GM18951 (cell line): ENCODE data around the gene ESR1.
"Not testable (repeated sequence)": the region's sequence is repeated elsewhere in the genome, so short reads cannot be mapped to it uniquely, and the experiment has no call there.

Source experiments
- POLR2A ChIP-seq: IDR thresholded peaks from 4 replicates; pipeline ENCODE4 v1.6.1; 2011; ENCODE audit warnings: mild to moderate bottlenecking; ENCODE audit not compliant: insufficient read length, insufficient read depth; ENCODE audit errors: extremely low read depth
- in situ Hi-C: fragments of 300-500 bp; cut with MboI; formaldehyde crosslinking; loops from one replicate; pipeline ENCODE4 v1.12.0; 2022; ENCODE audit warnings: low sequenced_read_pairs, mixed read lengths, inconsistent platforms; ENCODE audit not compliant: unreplicated experiment

ESR1 gene

DNA sequence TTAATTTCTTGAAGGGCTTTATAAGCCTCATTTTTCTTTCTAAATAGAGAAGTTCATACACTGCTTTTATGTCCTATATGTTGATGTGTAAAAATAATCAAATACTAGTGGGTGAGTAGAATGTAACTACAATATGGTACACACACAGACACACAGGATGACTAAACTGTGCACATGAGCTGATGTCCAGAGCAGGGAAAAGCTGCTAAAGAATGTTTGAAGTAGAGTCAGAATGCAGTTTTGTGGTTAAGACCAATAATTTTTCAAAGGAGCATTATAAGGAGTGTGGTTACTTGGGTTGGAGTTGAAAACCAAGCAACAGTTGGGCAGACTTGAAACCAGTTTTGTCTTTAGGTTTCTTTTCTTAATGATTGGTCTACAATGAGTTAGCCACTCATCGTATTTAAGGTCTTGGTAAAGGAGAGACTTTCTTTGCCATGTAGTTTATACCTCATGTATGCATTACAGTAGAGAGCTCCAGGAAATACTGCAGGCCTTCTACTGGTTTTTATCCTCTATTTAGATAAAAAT lies 196.6 kb downstream of the ESR1 start:
- in situ Hi-C loops: no loop called here
- TF ChIP-seq POLR2A: no peak

DNA sequence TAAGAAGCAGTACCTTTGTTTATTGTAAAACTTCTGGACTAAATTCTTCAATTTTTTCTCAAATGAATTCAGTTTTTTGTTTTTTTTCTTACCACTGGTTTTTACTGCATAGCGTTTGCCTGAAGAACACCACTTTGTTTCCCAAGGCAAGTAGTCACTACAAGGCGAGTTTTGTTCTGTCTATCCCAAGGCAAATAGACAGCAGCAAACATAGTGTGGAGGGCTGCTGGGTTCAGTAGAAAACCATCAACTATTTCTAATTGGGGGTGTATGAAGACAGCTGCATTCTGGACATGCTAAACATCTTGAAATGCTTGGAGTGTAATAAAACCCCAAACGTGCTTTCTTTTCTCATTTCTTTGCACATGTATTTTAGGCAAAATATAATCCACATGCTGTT lies 197.4 kb downstream of the ESR1 start:
- in situ Hi-C loops: no loop called here

DNA sequence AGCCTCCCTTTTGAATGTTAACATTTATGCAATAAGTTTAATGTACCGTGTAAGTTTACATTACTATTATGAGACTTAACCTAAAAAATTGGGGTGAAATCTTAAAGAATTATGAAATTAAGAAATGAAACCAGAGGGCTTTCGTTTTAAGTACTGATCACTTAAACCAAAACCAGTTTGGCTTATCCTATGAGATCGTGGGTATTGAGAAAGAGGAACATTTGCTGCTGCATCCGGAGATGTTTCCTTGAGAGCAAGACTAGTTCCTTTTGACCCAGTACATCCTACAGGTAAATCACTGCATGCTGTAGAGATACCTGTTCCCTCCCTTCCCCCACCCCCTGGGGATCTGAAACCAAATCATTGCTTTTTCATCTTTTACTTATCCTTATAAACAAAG lies 201.3 kb downstream of the ESR1 start:
- no peak for TF ChIP-seq POLR2A
- in situ Hi-C loops: no loop called here

More for the DNA sequence above, 197.4 kb downstream of the ESR1 start:
- no peak for TF ChIP-seq POLR2A

DNA sequence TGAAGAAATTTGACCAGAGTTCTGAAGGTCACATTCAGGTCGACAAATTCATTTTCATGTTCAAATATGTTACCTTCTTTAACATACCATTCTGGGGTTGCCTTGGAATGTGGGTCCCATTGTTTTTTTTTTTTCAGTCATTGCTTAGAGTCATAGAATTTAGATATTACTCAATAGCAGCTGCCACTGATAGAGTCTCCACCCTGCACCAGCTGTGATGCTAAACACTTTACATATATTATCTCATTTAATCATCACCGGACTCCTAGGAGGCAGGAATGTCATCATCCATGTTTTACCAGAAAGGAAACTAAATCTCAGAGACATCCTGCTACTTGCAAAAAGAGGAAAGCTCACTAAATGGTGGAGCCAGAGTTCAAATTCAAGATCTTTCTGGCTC lies 204.7 kb downstream of the ESR1 start:
- TF ChIP-seq POLR2A: no peak
- in situ Hi-C loops: no loop called here

DNA sequence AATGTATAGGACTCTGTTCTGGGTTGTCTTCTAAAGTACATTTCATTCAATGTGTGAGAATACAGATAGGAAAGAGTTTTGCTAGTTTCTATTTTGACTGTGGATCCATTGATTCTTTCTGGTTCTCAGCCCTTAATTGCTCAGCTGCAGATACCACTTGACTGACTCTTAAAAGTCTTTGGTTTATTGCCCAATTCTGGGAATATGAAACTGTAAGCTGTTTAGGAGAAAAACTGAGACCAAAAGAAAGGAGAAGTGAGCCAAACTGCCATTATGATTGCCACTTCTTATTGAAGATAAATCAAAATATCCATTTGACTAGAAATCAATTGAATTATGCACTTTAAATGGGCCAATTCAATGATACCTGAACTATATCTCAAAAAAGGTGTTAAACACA lies 211.4 kb downstream of the ESR1 start:
- in situ Hi-C loops: no loop called here
- TF ChIP-seq POLR2A: no peak

DNA sequence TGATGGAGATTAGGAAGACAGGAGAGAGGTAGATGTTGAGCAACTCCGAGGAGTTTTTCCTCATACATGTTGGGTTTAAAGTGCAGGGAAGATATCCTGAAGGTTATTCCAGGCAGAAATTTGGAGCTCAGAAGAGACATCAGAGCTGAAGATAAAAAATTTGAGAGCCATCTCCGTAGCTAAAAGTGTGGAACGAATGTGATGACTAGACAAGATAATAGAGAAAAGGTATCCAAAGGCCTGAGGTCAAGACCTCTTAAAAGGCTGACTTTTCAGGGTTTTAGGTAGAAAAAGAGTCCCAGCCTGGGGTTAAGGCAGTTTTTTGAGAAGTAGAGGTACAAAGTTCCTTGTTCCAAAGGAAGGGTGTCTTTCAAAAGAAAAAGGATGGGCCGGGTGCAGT lies 214.8 kb downstream of the ESR1 start:
- TF ChIP-seq POLR2A: no peak
- in situ Hi-C loops: no loop called here

DNA sequence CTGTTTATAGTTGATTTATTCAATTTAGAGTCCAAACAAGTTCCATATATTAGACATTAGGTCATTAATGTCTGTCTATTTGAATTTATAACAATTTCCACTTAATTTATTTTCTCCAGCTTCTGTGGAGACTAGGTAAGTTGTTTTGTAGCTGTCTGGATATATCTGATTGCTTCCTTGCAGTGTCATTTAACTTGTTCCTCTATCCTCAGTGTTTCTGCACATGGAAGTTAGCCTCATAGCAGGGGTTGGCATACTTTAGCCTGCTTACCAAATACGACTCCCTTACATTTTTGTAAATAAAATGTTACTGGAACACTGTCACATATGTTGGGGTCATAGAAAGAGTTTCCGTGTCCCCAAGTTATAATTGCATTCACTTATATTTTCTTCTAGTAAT lies 216.1 kb downstream of the ESR1 start:
- no peak for TF ChIP-seq POLR2A
- in situ Hi-C loops: no loop called here

DNA sequence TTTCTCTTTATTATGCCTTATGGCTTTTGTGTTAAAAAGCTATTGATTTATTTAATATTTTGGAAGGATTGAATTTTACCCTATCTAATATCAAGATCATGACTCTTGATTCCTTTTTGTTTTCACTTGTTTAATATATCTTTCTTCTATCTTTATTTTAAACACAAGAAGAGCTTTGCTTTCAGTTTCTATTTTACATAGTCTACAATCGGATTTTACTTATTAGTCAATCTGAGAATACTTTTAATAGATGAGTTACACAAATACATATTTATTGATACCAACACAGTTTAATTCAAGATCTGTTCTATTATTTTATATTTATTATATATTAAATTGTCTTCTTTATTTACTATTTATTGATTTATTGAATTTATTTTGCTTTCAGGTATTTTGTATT lies 218.8 kb downstream of the ESR1 start:
- in situ Hi-C loops: no loop called here
- no peak for TF ChIP-seq POLR2A

DNA sequence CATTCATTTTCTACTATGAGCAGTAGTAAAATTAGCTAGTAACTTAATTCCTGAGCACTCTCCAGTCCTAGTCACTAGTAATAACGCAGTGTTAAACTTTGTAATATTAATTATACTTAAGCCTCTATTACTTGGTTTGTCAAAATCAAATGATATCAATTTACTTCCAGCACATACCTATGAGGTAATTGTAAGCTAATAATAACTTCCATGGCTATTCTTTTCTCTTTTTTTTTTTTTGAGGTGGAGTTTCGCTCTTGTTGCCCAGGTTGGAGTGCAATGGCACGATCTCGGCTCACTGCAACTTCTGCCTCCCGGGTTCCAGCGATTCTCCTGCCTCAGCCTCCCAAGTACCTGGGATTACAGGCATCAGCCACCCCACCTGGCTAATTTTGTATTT lies 219.3 kb downstream of the ESR1 start:
- in situ Hi-C loops: not testable (repeated sequence)

DNA sequence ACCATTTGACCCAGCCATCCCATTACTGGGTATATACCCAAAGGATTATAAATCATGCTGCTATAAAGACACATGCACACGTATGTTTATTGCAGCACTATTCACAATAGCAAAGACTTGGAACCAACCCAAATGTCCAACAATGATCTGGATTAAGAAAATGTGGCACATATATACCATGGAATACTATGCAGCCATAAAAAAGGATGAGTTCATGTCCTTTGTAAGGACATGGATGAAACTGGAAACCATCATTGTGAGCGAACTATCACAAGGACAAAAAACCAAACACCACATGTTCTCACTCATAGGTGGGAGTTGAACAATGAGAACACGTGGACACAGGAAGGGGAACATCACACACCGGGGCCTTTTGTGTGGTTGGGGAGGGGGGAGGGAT lies 226.3 kb downstream of the ESR1 start:
- in situ Hi-C loops: not testable (repeated sequence)

DNA sequence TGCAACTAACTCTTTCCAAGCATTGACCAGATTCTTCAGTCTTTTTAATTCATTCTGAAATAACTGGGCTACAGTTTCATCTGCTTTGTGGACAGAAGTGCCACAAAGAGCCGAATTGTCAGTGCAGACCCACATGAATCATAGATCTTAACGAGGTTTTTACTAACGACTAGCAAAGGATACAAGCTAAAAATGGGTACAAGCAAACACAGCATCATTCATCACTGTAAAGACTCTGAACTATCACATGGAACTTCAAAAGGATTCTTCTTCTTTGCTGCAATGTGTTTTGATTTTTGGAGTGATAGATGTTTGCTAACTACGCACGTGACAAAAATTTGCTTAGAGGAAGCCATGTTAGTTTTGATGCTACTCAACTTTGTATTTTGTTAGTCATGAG lies 227.1 kb downstream of the ESR1 start:
- no peak for TF ChIP-seq POLR2A
- in situ Hi-C loops: no loop called here

DNA sequence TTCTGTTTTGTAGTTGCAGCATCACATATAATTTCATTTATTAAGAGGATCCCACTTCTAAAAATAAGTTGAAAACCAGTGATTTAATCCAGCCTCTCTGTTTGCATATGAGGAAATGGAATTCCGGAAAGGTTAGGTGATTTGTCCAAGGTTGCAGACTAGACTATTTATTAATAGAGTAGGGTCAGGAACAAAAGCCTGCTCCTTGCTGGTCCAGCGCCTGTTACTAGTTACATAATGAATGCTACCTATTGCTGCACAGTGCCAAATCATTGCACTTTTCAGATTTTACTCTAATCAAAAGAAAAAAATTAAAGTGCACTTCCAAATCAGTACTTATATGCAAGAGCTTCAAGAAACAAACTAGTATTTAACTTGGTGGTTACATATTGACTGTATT lies 238.6 kb downstream of the ESR1 start:
- in situ Hi-C loops: no loop called here
- TF ChIP-seq POLR2A: no peak

DNA sequence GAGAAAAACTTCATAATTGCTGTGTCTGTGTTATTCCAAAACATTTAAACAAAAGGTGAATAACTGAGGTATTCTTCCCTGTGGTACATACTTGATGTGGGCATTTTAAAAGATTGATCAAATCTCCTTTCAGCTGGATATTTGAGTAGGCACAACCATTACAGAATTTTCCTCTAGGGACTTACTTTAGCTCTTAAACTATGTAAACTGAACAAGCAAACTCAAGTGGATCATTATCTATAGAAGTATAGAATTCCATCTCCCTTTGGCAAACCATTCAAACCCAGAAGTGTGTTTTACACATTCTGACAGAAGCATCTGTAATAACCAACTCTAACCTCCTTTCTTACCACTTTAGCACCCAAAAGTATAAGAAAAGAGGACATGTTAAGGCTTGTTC lies 241.4 kb downstream of the ESR1 start:
- TF ChIP-seq POLR2A: no peak
- in situ Hi-C loops: no loop called here

DNA sequence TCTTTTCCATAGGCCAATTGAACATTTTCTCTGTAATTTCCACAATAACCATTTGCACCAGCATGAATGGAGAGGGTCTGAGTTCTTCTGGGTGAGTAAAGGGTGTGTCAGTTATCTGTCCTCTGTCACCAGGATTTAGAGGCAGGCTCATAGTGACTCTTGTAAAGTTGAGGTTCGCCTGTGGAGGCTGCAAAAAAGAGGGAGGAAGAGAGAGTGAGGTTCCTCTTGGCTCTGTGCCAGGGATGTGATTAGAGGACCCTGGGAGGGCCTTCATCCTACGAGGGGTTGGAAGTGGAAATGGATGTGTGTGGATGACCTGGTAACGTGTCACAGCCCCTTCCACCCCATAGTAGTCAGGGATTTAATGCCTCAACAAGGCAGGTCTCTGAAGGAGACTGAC lies 242.0 kb downstream of the ESR1 start:
- in situ Hi-C loops: no loop called here
- TF ChIP-seq POLR2A: no peak

DNA sequence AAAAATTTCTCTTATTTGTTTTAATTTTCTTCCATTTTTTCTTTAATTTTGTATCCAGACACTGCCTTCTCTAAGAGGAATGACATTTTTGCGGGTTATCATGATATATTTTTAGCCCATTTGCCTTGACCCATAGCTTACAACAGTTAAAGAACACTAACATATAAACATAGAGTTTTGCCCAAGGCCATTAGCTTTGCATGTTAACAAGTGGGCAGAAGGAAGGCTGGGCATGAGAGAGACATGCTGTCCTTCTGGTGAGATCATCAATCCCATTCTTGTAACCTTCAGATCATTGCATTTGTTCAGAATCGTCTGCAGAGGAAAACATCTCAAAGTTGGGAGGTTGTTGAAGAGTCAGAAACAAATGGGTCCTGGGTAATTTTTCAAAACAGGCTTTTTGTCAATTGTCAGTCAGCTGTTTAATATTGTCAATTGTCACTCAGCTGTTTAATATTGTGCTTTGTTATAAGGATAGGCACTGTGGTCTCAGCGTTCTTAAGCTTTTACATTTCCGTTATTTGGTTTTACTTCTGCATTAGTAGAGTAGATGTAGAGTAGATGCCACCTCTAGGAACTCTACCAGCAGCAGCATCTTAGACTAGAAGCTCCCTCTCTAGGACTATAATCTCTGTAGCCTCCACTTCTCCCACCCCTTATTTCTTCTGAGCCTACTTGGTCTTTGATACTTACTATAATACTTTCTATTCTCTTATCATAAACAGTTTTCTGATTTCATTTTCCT lies 243.1 kb downstream of the ESR1 start:
- in situ Hi-C loops: no loop called here
- no peak for TF ChIP-seq POLR2A
